H1 (cell line): ENCODE measurements around the gene ARNT2. TPM values are rescaled to one million over a fixed set of nuclear protein-coding genes. Genes with fewer than 3 reads are reported as not detected.

Experiments
- CTCF ChIA-PET: fragments of 300-600 bp; sonication (Branson Sonifier 250); formaldehyde crosslinking; loops from one replicate; lab custom pipeline; 2021; ENCODE audit not compliant: partially characterized antibody; lab: Charles Lee
- POLR2A ChIA-PET: fragments of 300-600 bp; sonication (Branson Sonifier 250); formaldehyde crosslinking; loops from one replicate; lab custom pipeline; 2021; ENCODE audit warnings: inconsistent platforms; ENCODE audit not compliant: partially characterized antibody; lab: Charles Lee
- DNase-seq, 2 experiments: peaks; one replicate each; pipeline versions ENCODE4 v3.0.0 to v3.0.0-alpha.2; 2010 to 2022; ENCODE audit warnings: low spot score in 2 of 2, low read depth in 1 of 2, mixed read lengths in 1 of 2
- FAIRE-seq: peaks from 2 replicates; lab custom pipeline; 2011; peaks lifted over from hg19 to GRCh38; lab: Jason Lieb, UNC
- H2AFZ ChIP-seq: 2 replicates; pipeline ENCODE4 v1.8.1; 2012; ENCODE audit warnings: low read length, inconsistent platforms
- H2AK5ac ChIP-seq: 2 replicates; pipeline ENCODE4 v1.6.1; 2013; ENCODE audit warnings: low read depth, low read length
- H2BK120ac ChIP-seq: replicated peaks from 2 replicates; pipeline ENCODE3; 2013; ENCODE audit warnings: low read depth, low read length, inconsistent platforms
- H2BK12ac ChIP-seq: 2 replicates; pipeline ENCODE4 v1.6.1; 2013; ENCODE audit warnings: low read depth, low read length
- H2BK15ac ChIP-seq: 2 replicates; pipeline ENCODE4 v1.6.1; 2013; ENCODE audit warnings: low read length
- H2BK20ac ChIP-seq: 2 replicates; pipeline ENCODE4 v1.6.1; 2013; ENCODE audit warnings: low read length
- H2BK5ac ChIP-seq: 2 replicates; pipeline ENCODE4 v1.6.1; 2013; ENCODE audit warnings: low read depth, low read length
- H3K14ac ChIP-seq: 2 replicates; pipeline ENCODE4 v1.6.1; 2013; ENCODE audit warnings: inconsistent platforms; ENCODE audit not compliant: insufficient read length
- H3K18ac ChIP-seq: 2 replicates; pipeline ENCODE4 v1.6.1; 2013; ENCODE audit warnings: low read length; ENCODE audit errors: extremely low read depth
- H3K23ac ChIP-seq: 2 replicates; pipeline ENCODE4 v1.6.1; 2013; ENCODE audit warnings: inconsistent platforms; ENCODE audit not compliant: insufficient read length
- H3K23me2 ChIP-seq: 2 replicates; pipeline ENCODE4 v1.6.1; 2013; ENCODE audit warnings: low read depth, low read length
- H3K27ac ChIP-seq: 2 replicates; pipeline ENCODE4 v1.6.1; 2011; ENCODE audit warnings: low read depth, low read length, inconsistent platforms
- H3K27me3 ChIP-seq, 4 experiments: replicated peaks in 1 of 4; 1 replicate in 1 of 4; 2 replicates in 3 of 4; pipeline versions ENCODE4 v1.6.1 to v1.8.1; 2011 to 2013; ENCODE audit warnings: low read length in 3 of 4, mild to moderate bottlenecking in 3 of 4, inconsistent platforms in 2 of 4, mixed read lengths in 2 of 4, moderate library complexity in 1 of 4; ENCODE audit not compliant: control insufficient read depth in 3 of 4, insufficient read depth in 3 of 4; ENCODE audit errors: extremely low read depth in 1 of 4
- H3K36me3 ChIP-seq, 4 experiments: 2 replicates each; pipeline versions ENCODE4 v1.6.1 to v1.8.1; 2011 to 2013; ENCODE audit warnings: mild to moderate bottlenecking in 4 of 4, low read length in 3 of 4, moderate library complexity in 2 of 4, control low read depth in 1 of 4, inconsistent platforms in 1 of 4; ENCODE audit not compliant: insufficient read depth in 4 of 4, control insufficient read depth in 2 of 4
- H3K4ac ChIP-seq: replicated peaks from 2 replicates; pipeline ENCODE3; 2013; ENCODE audit warnings: low read length, low read depth, mixed read lengths, inconsistent platforms; ENCODE audit not compliant: insufficient read length
- H3K4me1 ChIP-seq, 4 experiments: replicated peaks in 1 of 4; 1 replicate in 1 of 4; 2 replicates in 3 of 4; pipeline versions ENCODE4 v1.6.1 to v1.8.1; 2011 to 2013; ENCODE audit warnings: low read length in 3 of 4, inconsistent platforms in 2 of 4, mixed read lengths in 1 of 4; ENCODE audit not compliant: insufficient read depth in 4 of 4, control insufficient read depth in 3 of 4
- H3K4me2 ChIP-seq, 2 experiments: 2 replicates each; pipeline versions ENCODE4 v1.6.1 to v1.8.1; 2011 to 2013; ENCODE audit warnings: low read depth in 2 of 2, low read length in 2 of 2, control low read depth in 1 of 2, inconsistent platforms in 1 of 2, mild to moderate bottlenecking in 1 of 2; ENCODE audit not compliant: insufficient read depth in 1 of 2
- H3K4me3 ChIP-seq, 4 experiments: fragments of 200-600, 300-600 bp in 1 of 4; sonication (generic), shearing (Covaris generic), sonication (Bioruptor Twin) in 1 of 4; 2 replicates each; pipeline versions ENCODE4 v1.5.1 to v1.8.1; 2011 to 2016; ENCODE audit warnings: low read length in 4 of 4, low read depth in 3 of 4, control low read depth in 2 of 4, inconsistent platforms in 2 of 4, mild to moderate bottlenecking in 2 of 4, mixed read lengths in 1 of 4, moderate library complexity in 1 of 4; ENCODE audit not compliant: insufficient read depth in 2 of 4; ENCODE audit errors: extremely low read depth in 1 of 4
- H3K56ac ChIP-seq: replicated peaks from 2 replicates; pipeline ENCODE3; 2013; ENCODE audit warnings: low read depth, mild to moderate bottlenecking, mixed read lengths, low read length, inconsistent platforms; ENCODE audit not compliant: insufficient read length
- H3K79me1 ChIP-seq: 2 replicates; pipeline ENCODE4 v1.6.1; 2013; ENCODE audit warnings: low read depth, low read length, control low read depth
- H3K79me2 ChIP-seq, 2 experiments: 2 replicates each; pipeline versions ENCODE4 v1.6.1 to v1.8.1; 2012 to 2013; ENCODE audit warnings: low read length in 2 of 2, mild to moderate bottlenecking in 2 of 2, inconsistent platforms in 1 of 2; ENCODE audit not compliant: insufficient read depth in 2 of 2, control insufficient read depth in 1 of 2
- H3K9ac ChIP-seq, 4 experiments: replicated peaks in 1 of 4; 1 replicate in 1 of 4; 2 replicates in 3 of 4; pipeline versions ENCODE4 v1.6.1 to v1.8.1; 2011 to 2013; ENCODE audit warnings: low read depth in 3 of 4, low read length in 3 of 4, control low read depth in 2 of 4, mild to moderate bottlenecking in 2 of 4, moderate library complexity in 2 of 4, inconsistent platforms in 1 of 4; ENCODE audit errors: extremely low read depth in 1 of 4
- H3K9me3 ChIP-seq, 2 experiments: 2 replicates each; pipeline versions ENCODE4 v1.6.1 to v1.8.1; 2012 to 2013; ENCODE audit warnings: mild to moderate bottlenecking in 2 of 2, moderate library complexity in 2 of 2, control low read depth in 1 of 2, inconsistent platforms in 1 of 2, low read depth in 1 of 2, low read length in 1 of 2, mixed read lengths in 1 of 2; ENCODE audit not compliant: insufficient read depth in 2 of 2
- H4K20me1 ChIP-seq, 2 experiments: replicated peaks in 1 of 2; 2 replicates each; pipeline versions ENCODE3 to v1.8.1; 2011 to 2013; ENCODE audit warnings: inconsistent platforms in 2 of 2, low read length in 2 of 2, mild to moderate bottlenecking in 1 of 2; ENCODE audit not compliant: insufficient read depth in 2 of 2, control insufficient read depth in 1 of 2
- H4K5ac ChIP-seq: 2 replicates; pipeline ENCODE4 v1.6.1; 2013; ENCODE audit warnings: low read length, low read depth, mixed read lengths, inconsistent platforms; ENCODE audit not compliant: insufficient read length
- H4K8ac ChIP-seq: 2 replicates; pipeline ENCODE4 v1.8.0; 2013; ENCODE audit warnings: mild to moderate bottlenecking, moderate library complexity, low read length, inconsistent platforms; ENCODE audit not compliant: insufficient read depth; ENCODE audit errors: extremely low read depth
- H4K91ac ChIP-seq: replicated peaks from 2 replicates; pipeline ENCODE3; 2013; ENCODE audit warnings: low read length, mixed read lengths, inconsistent platforms; ENCODE audit not compliant: insufficient read length
- CBX8 ChIP-seq: fragments of 300-800, 300-1000 bp; sonication (generic); IDR thresholded peaks from 2 replicates; pipeline ENCODE4 v1.7.1; 2016; ENCODE audit warnings: low read depth, low read length, borderline replicate concordance
- SAP30 ChIP-seq: fragments of 300-600 bp; sonication (generic); IDR thresholded peaks from 2 replicates; pipeline ENCODE4 v1.7.1; 2012; ENCODE audit warnings: low read length, moderate library complexity, mild to moderate bottlenecking, inconsistent platforms; ENCODE audit not compliant: insufficient read depth, insufficient replicate concordance
- SIX5 ChIP-seq: IDR thresholded peaks from 2 replicates; pipeline ENCODE4 v1.6.1; 2011; ENCODE audit warnings: mild to moderate bottlenecking, low read depth, low read length
- SUZ12 ChIP-seq: fragments of 200-600 bp; sonication (generic); IDR thresholded peaks from 2 replicates; pipeline ENCODE4 v1.6.1; 2012; ENCODE audit warnings: mild to moderate bottlenecking, inconsistent platforms, low read length, moderate library complexity, mixed read lengths
- TBP ChIP-seq: IDR thresholded peaks from 2 replicates; pipeline ENCODE4 v1.6.1; 2011; ENCODE audit warnings: low read depth, low read length, improper control_type of control experiment
- USF2 ChIP-seq: IDR thresholded peaks from 2 replicates; pipeline ENCODE4 v1.6.1; 2011; ENCODE audit warnings: low read length, improper control_type of control experiment
- ZNF274 ChIP-seq: IDR thresholded peaks from 2 replicates; pipeline ENCODE4 v1.7.0; 2012; ENCODE audit warnings: low read length, borderline replicate concordance; ENCODE audit errors: extremely low read depth
- WGBS, 2 experiments: shearing (Covaris generic) in 1 of 2; methylation state at CpG; one replicate each; pipeline versions ENCODE4 v1.1.6 to v1.1.7; 2013 to 2015; ENCODE audit warnings: low lambda C conversion rate in 2 of 2, mixed read lengths in 2 of 2, inconsistent platforms in 1 of 2, low coverage in 1 of 2, missing lambda C conversion rate in 1 of 2; ENCODE audit not compliant: insufficient replicate concordance in 2 of 2, insufficient coverage in 1 of 2, insufficient read length in 1 of 2; ENCODE audit errors: extremely low coverage in 1 of 2, missing lambda C conversion rate in 1 of 2; 5-methylcytosine and 5-hydroxymethylcytosine counted together
- polyA plus RNA-seq, 7 experiments: library from polyadenylated mRNA; depleted of rRNA in 3 of 7; stranded (reverse) in 5 of 7; unstranded in 2 of 7; fragments of >200 nt in 5 of 7; fragments of 200-250 nt in 2 of 7; gene quantifications; 1 replicate in 5 of 7; 2 replicates in 1 of 7; 4 replicates in 1 of 7; pipeline versions ENCODE4 v1.2.1 to v1.2.3, GENCODE V29; 2011 to 2013; ENCODE audit warnings: missing spikeins in 2 of 7, mixed read lengths in 2 of 7
- total RNA-seq: library from RNA; stranded (reverse); fragmentation: NEBNext Ultra II Directional; extraction: Animal tissue kit (Norgen Biotek cat#: 25700); gene quantifications from 2 replicates; pipeline ENCODE4 v1.2.1, GENCODE V29; 2021
- TF ChIP-seq, protein P1 (sequence below): IDR thresholded peaks from 2 replicates; pipeline ENCODE4 v1.6.1; 2012; ENCODE audit warnings: low read length, inconsistent platforms

ARNT2 gene
- total and polyA plus RNA-seq, 2 of the 8 experiments (the other 6 are each of a cell fraction or from before 2014, with no cell fraction given): 9.5 to 14.6 TPM

- FAIRE-seq: no peak
- H2BK20ac ChIP-seq: no peak overlapping the region
- no peak overlapping the region for H3K4ac ChIP-seq
- no peak overlapping the region for H3K4me2 ChIP-seq
- no peaks in the 10 kb centered on the region for H3K79me1 ChIP-seq
- no peak overlapping the region for H2BK15ac ChIP-seq
- no peak overlapping the region for H2BK120ac ChIP-seq
- no peaks in the 10 kb centered on the region for H3K23me2 ChIP-seq
- H4K8ac ChIP-seq: no peak overlapping the region
- no peak overlapping the region for H3K23ac ChIP-seq
- H4K91ac ChIP-seq: no peak overlapping the region
- no peaks in the 10 kb centered on the region; a peak in 1 of 8 replicates for H3K36me3 ChIP-seq
- H3K4me1 ChIP-seq: peaks cover 0 to 7% (median under 1%) of the 10 kb centered on the region in 4 experiments; a peak in 2 of 7 replicates
- 100% methylated on average over 2 of the region's 2 CpGs; no CpG with 5 or more reads in 1 of the 2 experiments for WGBS, 2 experiments
- no peak overlapping the region for H2BK12ac ChIP-seq
- no peaks in the 10 kb centered on the region for H3K27me3 ChIP-seq
- H3K9me3 ChIP-seq: no peaks in the 10 kb centered on the region
- H3K9ac ChIP-seq: no peak overlapping the region
- no peak for DNase-seq
- H2BK5ac ChIP-seq: no peak overlapping the region
- ChIA-PET CTCF (interaction anchor here (0.9 to 1.2 kb wide), 2 partner anchors 9 to 12 kb away, joined by 3 read pairs; no protein-coding TSS in a partner anchor), POLR2A (no interaction called here)
- no peak overlapping the region for H3K18ac ChIP-seq
- no peak overlapping the region for H2AFZ ChIP-seq
- no peak overlapping the region for H3K56ac ChIP-seq
- no peak overlapping the region for H2AK5ac ChIP-seq
- H3K4me3 ChIP-seq: no peak overlapping the region
- H3K14ac ChIP-seq: no peak overlapping the region
- no peaks in the 10 kb centered on the region for H3K79me2 ChIP-seq
- no peak overlapping the region for H4K5ac ChIP-seq
- TF ChIP-seq USF2 (no peak), SUZ12 (no peak), CBX8 (no peak), ZNF274 (no peak), SIX5 (no peak), TBP (no peak), SAP30 (no peak)
- TF ChIP-seq, protein P1, sequence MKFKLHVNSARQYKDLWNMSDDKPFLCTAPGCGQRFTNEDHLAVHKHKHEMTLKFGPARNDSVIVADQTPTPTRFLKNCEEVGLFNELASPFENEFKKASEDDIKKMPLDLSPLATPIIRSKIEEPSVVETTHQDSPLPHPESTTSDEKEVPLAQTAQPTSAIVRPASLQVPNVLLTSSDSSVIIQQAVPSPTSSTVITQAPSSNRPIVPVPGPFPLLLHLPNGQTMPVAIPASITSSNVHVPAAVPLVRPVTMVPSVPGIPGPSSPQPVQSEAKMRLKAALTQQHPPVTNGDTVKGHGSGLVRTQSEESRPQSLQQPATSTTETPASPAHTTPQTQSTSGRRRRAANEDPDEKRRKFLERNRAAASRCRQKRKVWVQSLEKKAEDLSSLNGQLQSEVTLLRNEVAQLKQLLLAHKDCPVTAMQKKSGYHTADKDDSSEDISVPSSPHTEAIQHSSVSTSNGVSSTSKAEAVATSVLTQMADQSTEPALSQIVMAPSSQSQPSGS: no peak
- TF ChIP-seq, all 59 proteins: peak for 0
- Histone ChIP-seq H4K20me1 (no peaks in the 10 kb centered on the region), H3K27ac (no peak overlapping the region)
These were observed 88.2 kb downstream of the ARNT2 start for GRCh38 chr15:80492409-80492808.
